Spleen (tissue), 7 donors: ENCODE data around the gene LNX1.

Source experiments
- CTCF ChIP-seq, 11 experiments: fragments of 200-600 bp in 7 of 11; fragments of 450-650 bp in 4 of 11; sonication (generic) in 4 of 11; IDR thresholded peaks in 8 of 11; conservative IDR thresholded peaks in 3 of 11; 1 replicate in 7 of 11; 2 replicates in 4 of 11; pipeline versions ENCODE4 v1.4.0 to v1.8.0; 2016 to 2021; ENCODE audit warnings: antibody characterized with exemption in 11 of 11, inconsistent platforms in 4 of 11, mild to moderate bottlenecking in 1 of 11
- POLR2A ChIP-seq, 3 donors: fragments of 450-650 bp; IDR thresholded peaks; one replicate each; pipeline ENCODE4 v1.5.1; 2017; ENCODE audit warnings: antibody characterized with exemption in 3 of 3, mild to moderate bottlenecking in 1 of 3
- POLR2AphosphoS5 ChIP-seq, 3 donors: sonication (generic); formaldehyde crosslinking; IDR thresholded peaks; one replicate each; pipeline ENCODE4 v1.5.1; 2017; ENCODE audit warnings: antibody characterized with exemption in 3 of 3
- donor health status: DM: no; HTN: no; CAD: no; lungs with moderate emphysema.
- donor health status: DM: no; HTN: no; CAD: no.
- donor health status: DM: no; HTN: no; CAD: no.

GRCh38 chr4:53590187-53590586 is 1.1 kb downstream of the LNX1 start:
- TF ChIP-seq CTCF (IDR thresholded peaks at IDR 0.05 in 8 of 11, conservative IDR thresholded peaks at IDR 0.05 in 3 of 11) (no peak), POLR2A (IDR thresholded peaks at IDR 0.05) (no peak), POLR2AphosphoS5 (IDR thresholded peaks at IDR 0.05) (no peak)
